ENCODE results near the gene MYMX. TPM values are rescaled to one million over a fixed set of nuclear protein-coding genes. Genes with fewer than 3 reads are reported as not detected.

Gene MYMX
- total RNA-seq, 1 donor from 2014 or later: not detected

- H3K36me3 ChIP-seq (ENCODE audit: control insufficient read depth, insufficient read depth, low read length): no peaks in the 10 kb centered on the region
- DNase-seq (ENCODE audit: low read depth): no peak
- no peak overlapping the region for H3K4me3 ChIP-seq (ENCODE audit: low read depth, low read length)
- H3K27me3 ChIP-seq (ENCODE audit: control insufficient read depth, insufficient read depth, low read length): no peaks in the 10 kb centered on the region
- no peak for TF ChIP-seq CTCF (IDR thresholded peaks at IDR 0.05; ENCODE audit: insufficient read depth, low read length, poor library complexity, severe bottlenecking)
These were observed 9.8 kb downstream of the MYMX start for GRCh38 chr6:44226368-44227147.

- DNase-seq (ENCODE audit: low read depth): no peak
- no peaks in the 10 kb centered on the region for H3K36me3 ChIP-seq (ENCODE audit: control insufficient read depth, insufficient read depth, low read length)
- TF ChIP-seq CTCF (IDR thresholded peaks at IDR 0.05; ENCODE audit: insufficient read depth, low read length, poor library complexity, severe bottlenecking): no peak
- H3K4me3 ChIP-seq (ENCODE audit: low read depth, low read length): no peak overlapping the region
- no peaks in the 10 kb centered on the region for H3K27me3 ChIP-seq (ENCODE audit: control insufficient read depth, insufficient read depth, low read length)
These were observed 10.5 kb downstream of the MYMX start for GRCh38 chr6:44227148-44227793.

GRCh38 chr6:44228031-44228430, 11.3 kb downstream of the MYMX start:
- H3K27me3 ChIP-seq (ENCODE audit: control insufficient read depth, insufficient read depth, low read length): no peaks in the 10 kb centered on the region
- H3K4me3 ChIP-seq (ENCODE audit: low read depth, low read length): no peak overlapping the region
- no peaks in the 10 kb centered on the region for H3K36me3 ChIP-seq (ENCODE audit: control insufficient read depth, insufficient read depth, low read length)
- no peak for DNase-seq (ENCODE audit: low read depth)
- no peak for TF ChIP-seq CTCF (IDR thresholded peaks at IDR 0.05; ENCODE audit: insufficient read depth, low read length, poor library complexity, severe bottlenecking)

GRCh38 chr6:44228433-44228832, 11.7 kb downstream of the MYMX start:
- DNase-seq (ENCODE audit: low read depth): no peak
- H3K27me3 ChIP-seq (ENCODE audit: control insufficient read depth, insufficient read depth, low read length): no peaks in the 10 kb centered on the region
- peaks cover 1% of the 10 kb centered on the region for H3K36me3 ChIP-seq (ENCODE audit: control insufficient read depth, insufficient read depth, low read length)
- no peak for TF ChIP-seq CTCF (IDR thresholded peaks at IDR 0.05; ENCODE audit: insufficient read depth, low read length, poor library complexity, severe bottlenecking)
- no peak overlapping the region for H3K4me3 ChIP-seq (ENCODE audit: low read depth, low read length)

- DNase-seq (ENCODE audit: low read depth): no peak
- H3K27me3 ChIP-seq (ENCODE audit: control insufficient read depth, insufficient read depth, low read length): no peaks in the 10 kb centered on the region
- no peak overlapping the region for H3K4me3 ChIP-seq (ENCODE audit: low read depth, low read length)
- H3K36me3 ChIP-seq (ENCODE audit: control insufficient read depth, insufficient read depth, low read length): peaks cover 1% of the 10 kb centered on the region
- TF ChIP-seq CTCF (IDR thresholded peaks at IDR 0.05; ENCODE audit: insufficient read depth, low read length, poor library complexity, severe bottlenecking): no peak
These were observed 12.1 kb downstream of the MYMX start for GRCh38 chr6:44228836-44229235.
